Neuronal stem cell (in vitro differentiated cells): ENCODE measurements around the gene LTV1.

Experiments used
- DNase-seq: peaks from one replicate; pipeline ENCODE4 v3.0.0-alpha.2; 2013; ENCODE audit warnings: low spot score
- H2AFZ ChIP-seq: one replicate; pipeline ENCODE4 v1.6.1; 2013; ENCODE audit warnings: mild to moderate bottlenecking, low read length, inconsistent platforms
- H2AK5ac ChIP-seq: 2 replicates; pipeline ENCODE4 v1.6.1; 2013; ENCODE audit warnings: low read depth, mild to moderate bottlenecking, inconsistent platforms, low read length, moderate library complexity, mixed read lengths
- H2BK120ac ChIP-seq: 2 replicates; pipeline ENCODE4 v1.6.1; 2013; ENCODE audit warnings: low read depth, mild to moderate bottlenecking, inconsistent platforms, low read length, moderate library complexity, mixed read lengths
- H2BK12ac ChIP-seq: one replicate; pipeline ENCODE4 v1.6.1; 2013; ENCODE audit warnings: low read length, inconsistent platforms
- H2BK15ac ChIP-seq: 2 replicates; pipeline ENCODE4 v1.6.1; 2013; ENCODE audit warnings: mild to moderate bottlenecking, low read length, inconsistent platforms, mixed read lengths
- H2BK5ac ChIP-seq: one replicate; pipeline ENCODE4 v1.6.1; 2013; ENCODE audit warnings: inconsistent platforms, mild to moderate bottlenecking, low read length, moderate library complexity
- H3K14ac ChIP-seq: one replicate; pipeline ENCODE4 v1.6.1; 2013; ENCODE audit warnings: low read length, inconsistent platforms
- H3K18ac ChIP-seq: 2 replicates; pipeline ENCODE4 v1.6.1; 2013; ENCODE audit warnings: low read length, inconsistent platforms
- H3K23ac ChIP-seq: 2 replicates; pipeline ENCODE4 v1.6.1; 2013; ENCODE audit warnings: low read depth, mild to moderate bottlenecking, mixed read lengths, low read length, inconsistent platforms; ENCODE audit not compliant: poor library complexity
- H3K27ac ChIP-seq: replicated peaks from 3 replicates; pipeline ENCODE4 v1.5.1; 2013; ENCODE audit warnings: low read length, inconsistent platforms
- H3K27me3 ChIP-seq, 3 experiments: 2 replicates each; pipeline ENCODE4 v1.6.1; 2013; ENCODE audit warnings: low read length in 3 of 3, mild to moderate bottlenecking in 2 of 3, inconsistent platforms in 1 of 3, low read depth in 1 of 3, mixed read lengths in 1 of 3, moderate library complexity in 1 of 3; ENCODE audit not compliant: control insufficient read depth in 3 of 3, insufficient read depth in 3 of 3
- H3K36me3 ChIP-seq, 2 donors: replicated peaks in 1 of 2; 2 replicates each; pipeline ENCODE4 v1.6.1; 2013; ENCODE audit warnings: low read length in 2 of 2; ENCODE audit not compliant: control insufficient read depth in 2 of 2, insufficient read depth in 2 of 2
- H3K4ac ChIP-seq: 2 replicates; pipeline ENCODE4 v1.6.1; 2013; ENCODE audit warnings: inconsistent platforms, mild to moderate bottlenecking, low read length, moderate library complexity
- H3K4me1 ChIP-seq, 2 donors: 1 replicate in 1 of 2; 2 replicates in 1 of 2; pipeline ENCODE4 v1.6.1; 2013; ENCODE audit warnings: low read length in 2 of 2, low read depth in 1 of 2; ENCODE audit not compliant: control insufficient read depth in 2 of 2, insufficient read depth in 1 of 2
- H3K4me2 ChIP-seq: one replicate; pipeline ENCODE4 v1.6.1; 2013; ENCODE audit warnings: mild to moderate bottlenecking, low read length, inconsistent platforms; ENCODE audit not compliant: insufficient read depth, poor library complexity, severe bottlenecking
- H3K4me3 ChIP-seq, 2 donors: 2 replicates each; pipeline ENCODE4 v1.5.1; 2013; ENCODE audit warnings: low read length in 2 of 2, mild to moderate bottlenecking in 2 of 2, inconsistent platforms in 1 of 2, moderate library complexity in 1 of 2
- H3K79me1 ChIP-seq: one replicate; pipeline ENCODE4 v1.6.1; 2013; ENCODE audit warnings: low read depth, mild to moderate bottlenecking, inconsistent platforms, low read length, moderate library complexity
- H3K9ac ChIP-seq: one replicate; pipeline ENCODE4 v1.6.1; 2013; ENCODE audit warnings: mild to moderate bottlenecking, low read depth, low read length, inconsistent platforms; ENCODE audit not compliant: poor library complexity
- H3K9me3 ChIP-seq, 2 donors: replicated peaks in 1 of 2; 2 replicates each; pipeline versions ENCODE3 to v1.6.1; 2013; ENCODE audit warnings: low read length in 2 of 2, mild to moderate bottlenecking in 2 of 2, inconsistent platforms in 1 of 2, low read depth in 1 of 2, mixed read lengths in 1 of 2, moderate library complexity in 1 of 2; ENCODE audit not compliant: control insufficient read depth in 2 of 2, insufficient read depth in 1 of 2
- H4K8ac ChIP-seq: one replicate; pipeline ENCODE4 v1.6.1; 2013; ENCODE audit warnings: low read depth, mild to moderate bottlenecking, inconsistent platforms, low read length, moderate library complexity
- H4K91ac ChIP-seq: one replicate; pipeline ENCODE4 v1.6.1; 2013; ENCODE audit warnings: low read length, low read depth, mild to moderate bottlenecking, inconsistent platforms; ENCODE audit not compliant: poor library complexity
- WGBS, 2 donors: extraction: QIAGEN DNeasy Blood & Tissue Kit; methylation state at CpG; one replicate each; pipeline ENCODE4 v1.1.7; 2013; ENCODE audit warnings: missing lambda C conversion rate in 2 of 2, mixed read lengths in 1 of 2; ENCODE audit not compliant: insufficient read length in 2 of 2, insufficient replicate concordance in 1 of 2; ENCODE audit errors: extremely low coverage in 2 of 2; 5-methylcytosine and 5-hydroxymethylcytosine counted together

The LTV1 gene

GRCh38 chr6:143896126-143896860 lies 53.2 kb downstream of the LTV1 start:
- Histone ChIP-seq H3K14ac (no peak overlapping the region), H3K4me1 (no peaks in the 10 kb centered on the region), H3K27ac (no peak overlapping the region), H3K4me2 (no peak overlapping the region), H2BK5ac (no peak overlapping the region), H3K18ac (no peak overlapping the region), H3K27me3 (no peaks in the 10 kb centered on the region), H3K4me3 (no peak overlapping the region), H3K79me1 (no peaks in the 10 kb centered on the region), H2AFZ (peak overlapping the region; percentile 37), H3K36me3 (no peaks in the 10 kb centered on the region), H4K91ac (no peak overlapping the region), H2BK15ac (no peak overlapping the region), H2BK12ac (no peak overlapping the region), H3K23ac (no peak overlapping the region), H3K4ac (no peak overlapping the region), H2BK120ac (no peak overlapping the region), H2AK5ac (no peak overlapping the region), H4K8ac (no peak overlapping the region), H3K9me3 (no peaks in the 10 kb centered on the region), H3K9ac (no peak overlapping the region)
- no peak for DNase-seq
- no CpG with 5 or more reads among the region's 3 CpGs for WGBS, 2 donors

- H3K36me3 ChIP-seq: no peaks in the 10 kb centered on the region
- H2AFZ ChIP-seq: no peak overlapping the region
- no peak for DNase-seq
- H2BK15ac ChIP-seq: no peak overlapping the region
- no peaks in the 10 kb centered on the region for H3K79me1 ChIP-seq
- H3K4me2 ChIP-seq: no peak overlapping the region
- H3K4me1 ChIP-seq: no peaks in the 10 kb centered on the region
- no peak overlapping the region for H2AK5ac ChIP-seq
- no peaks in the 10 kb centered on the region for H3K9me3 ChIP-seq
- H3K9ac ChIP-seq: no peak overlapping the region
- no peak overlapping the region for H3K4ac ChIP-seq
- H2BK12ac ChIP-seq: no peak overlapping the region
- H2BK120ac ChIP-seq: no peak overlapping the region
- no peak overlapping the region for H4K91ac ChIP-seq
- H3K4me3 ChIP-seq: no peak overlapping the region
- no peak overlapping the region for H3K14ac ChIP-seq
- no peak overlapping the region for H3K18ac ChIP-seq
- H3K23ac ChIP-seq: no peak overlapping the region
- H3K27me3 ChIP-seq: no peaks in the 10 kb centered on the region
- H3K27ac ChIP-seq: no peak overlapping the region
- no peak overlapping the region for H2BK5ac ChIP-seq
- H4K8ac ChIP-seq: no peak overlapping the region
- no CpG with 5 or more reads among the region's 2 CpGs for WGBS, 2 donors
Observed at GRCh38 chr6:143900358-143900757, 57.2 kb downstream of the LTV1 start.

GRCh38 chr6:143901885-143902750 lies 59.0 kb downstream of the LTV1 start:
- H3K4ac ChIP-seq: no peak overlapping the region
- H3K36me3 ChIP-seq: no peaks in the 10 kb centered on the region
- no peak for DNase-seq
- no peak overlapping the region for H4K91ac ChIP-seq
- no peak overlapping the region for H3K14ac ChIP-seq
- H4K8ac ChIP-seq: no peak overlapping the region
- H2BK12ac ChIP-seq: no peak overlapping the region
- WGBS, 2 donors: no CpG with 5 or more reads among the region's 6 CpGs
- H2AK5ac ChIP-seq: no peak overlapping the region
- H3K23ac ChIP-seq: no peak overlapping the region
- no peak overlapping the region for H2BK120ac ChIP-seq
- no peak overlapping the region for H3K18ac ChIP-seq
- no peak overlapping the region for H3K4me3 ChIP-seq
- H2BK5ac ChIP-seq: no peak overlapping the region
- no peak overlapping the region for H3K9ac ChIP-seq
- H2BK15ac ChIP-seq: no peak overlapping the region
- H3K4me1 ChIP-seq: no peaks in the 10 kb centered on the region
- H3K79me1 ChIP-seq: no peaks in the 10 kb centered on the region
- peak overlapping the region; percentile 70 for H2AFZ ChIP-seq
- no peak overlapping the region for H3K4me2 ChIP-seq
- H3K9me3 ChIP-seq: no peaks in the 10 kb centered on the region
- no peaks in the 10 kb centered on the region for H3K27me3 ChIP-seq
- H3K27ac ChIP-seq: no peak overlapping the region

- no peak for DNase-seq
- H3K4me3 ChIP-seq: no peak overlapping the region
- no peaks in the 10 kb centered on the region for H3K79me1 ChIP-seq
- H3K4ac ChIP-seq: no peak overlapping the region
- no peak overlapping the region for H3K18ac ChIP-seq
- H2AK5ac ChIP-seq: no peak overlapping the region
- H2BK12ac ChIP-seq: no peak overlapping the region
- H3K36me3 ChIP-seq: no peaks in the 10 kb centered on the region
- H3K27ac ChIP-seq: no peak overlapping the region
- no CpG with 5 or more reads among the region's 2 CpGs for WGBS, 2 donors
- no peak overlapping the region for H3K4me2 ChIP-seq
- H2AFZ ChIP-seq: no peak overlapping the region
- no peak overlapping the region for H3K9ac ChIP-seq
- H3K23ac ChIP-seq: no peak overlapping the region
- no peaks in the 10 kb centered on the region for H3K9me3 ChIP-seq
- H4K91ac ChIP-seq: no peak overlapping the region
- no peak overlapping the region for H2BK120ac ChIP-seq
- H2BK5ac ChIP-seq: no peak overlapping the region
- H4K8ac ChIP-seq: no peak overlapping the region
- H3K4me1 ChIP-seq: no peaks in the 10 kb centered on the region
- no peak overlapping the region for H2BK15ac ChIP-seq
- H3K14ac ChIP-seq: no peak overlapping the region
- no peaks in the 10 kb centered on the region for H3K27me3 ChIP-seq
Observed at GRCh38 chr6:143902827-143903226, 59.7 kb downstream of the LTV1 start.
